HepG2 (cell line): ENCODE measurements around the gene SLC38A2. TPM values are rescaled to one million over a fixed set of nuclear protein-coding genes. Genes with fewer than 3 reads are reported as not detected.

Source experiments
- ARNTL ChIP-seq: sonication (generic); formaldehyde crosslinking; IDR thresholded peaks from 2 replicates; pipeline ENCODE4 v1.4.0; 2020; ENCODE audit warnings: mild to moderate bottlenecking, missing genetic modification reagents
- BRCA1 ChIP-seq: sonication (generic); formaldehyde crosslinking; IDR thresholded peaks from 2 replicates; pipeline ENCODE4 v1.4.0; 2020; ENCODE audit warnings: missing genetic modification reagents
- CBX1 ChIP-seq: IDR thresholded peaks from one replicate; pipeline ENCODE4 v1.6.1; 2016; ENCODE audit warnings: antibody characterized with exemption, low read depth
- DPF2 ChIP-seq: sonication (generic); formaldehyde crosslinking; IDR thresholded peaks from 2 replicates; pipeline ENCODE4 v1.4.0; 2020; ENCODE audit warnings: mild to moderate bottlenecking, low read depth, missing genetic modification reagents, borderline replicate concordance
- EED ChIP-seq: sonication (generic); formaldehyde crosslinking; IDR thresholded peaks from 2 replicates; pipeline ENCODE4 v1.5.0; 2020; ENCODE audit warnings: mild to moderate bottlenecking, missing genetic modification reagents
- MEF2D ChIP-seq: sonication (generic); formaldehyde crosslinking; IDR thresholded peaks from 2 replicates; pipeline ENCODE4 v1.5.1; 2020; ENCODE audit warnings: mild to moderate bottlenecking, missing genetic modification reagents
- NCOA2 ChIP-seq: sonication (generic); formaldehyde crosslinking; IDR thresholded peaks from 2 replicates; pipeline ENCODE4 v1.8.0; 2022; ENCODE audit warnings: inconsistent platforms
- PLRG1 ChIP-seq: fragments of 450-650 bp; conservative IDR thresholded peaks from 2 replicates; pipeline ENCODE4 v1.6.1; 2016
- SETDB1 ChIP-seq: sonication (generic); formaldehyde crosslinking; IDR thresholded peaks from 2 replicates; pipeline ENCODE4 v1.5.1; 2020; ENCODE audit warnings: missing genetic modification reagents, mild to moderate bottlenecking, borderline replicate concordance
- SP140L ChIP-seq: sonication (generic); formaldehyde crosslinking; IDR thresholded peaks from 2 replicates; pipeline ENCODE4 v1.4.0; 2020; ENCODE audit warnings: missing genetic modification reagents, borderline replicate concordance
- ZC3H4 ChIP-seq: sonication (generic); formaldehyde crosslinking; IDR thresholded peaks from 2 replicates; pipeline ENCODE4 v1.4.0; 2020; ENCODE audit warnings: missing genetic modification reagents, borderline replicate concordance
- ZNF224 ChIP-seq: sonication (generic); formaldehyde crosslinking; IDR thresholded peaks from 2 replicates; pipeline ENCODE4 v1.5.0; 2020; ENCODE audit warnings: mild to moderate bottlenecking, missing genetic modification reagents
- polyA plus RNA-seq, 8 experiments: library from polyadenylated mRNA; depleted of rRNA in 3 of 8; stranded (reverse) in 7 of 8; unstranded in 1 of 8; fragments of >200 nt; fragmentation: Illumina TruSeq in 4 of 8; extraction: Trizol in 4 of 8; gene quantifications; 2 replicates each; pipeline versions ENCODE4 v1.2.1 to v1.2.3, GENCODE V29; 2011 to 2016; ENCODE audit warnings: low read depth in 4 of 8, missing spikeins in 1 of 8, mixed read lengths in 1 of 8; ENCODE audit not compliant: insufficient read depth in 1 of 8
- total RNA-seq, 5 experiments: library from RNA; depleted of rRNA; stranded (reverse); fragments of >200 nt; fragmentation: Illumina TruSeq; extraction: Trizol; gene quantifications; 2 replicates each; pipeline ENCODE4 v1.2.3, GENCODE V29; 2016; ENCODE audit warnings: low read depth in 1 of 5
- TF ChIP-seq, protein P1 (sequence below): sonication (generic); formaldehyde crosslinking; IDR thresholded peaks from 2 replicates; pipeline ENCODE4 v1.4.0; 2020; ENCODE audit warnings: mild to moderate bottlenecking, missing genetic modification reagents
- TF ChIP-seq, protein P2 (sequence below): sonication (generic); formaldehyde crosslinking; IDR thresholded peaks from 2 replicates; pipeline ENCODE4 v1.9.0; 2021; ENCODE audit warnings: missing genetic modification reagents, mild to moderate bottlenecking, borderline replicate concordance
- TF ChIP-seq, protein P3 (sequence below): sonication (generic); formaldehyde crosslinking; IDR thresholded peaks from 2 replicates; pipeline ENCODE4 v1.9.0; 2022; ENCODE audit warnings: low read depth, missing genetic modification reagents
- TF ChIP-seq, protein P4 (sequence below), 2 experiments: IDR thresholded peaks; 2 replicates each; pipeline ENCODE4 v1.6.1; 2011 to 2012; ENCODE audit warnings: low read length in 2 of 2, borderline replicate concordance in 1 of 2, low read depth in 1 of 2, mild to moderate bottlenecking in 1 of 2, moderate library complexity in 1 of 2
- TF ChIP-seq, protein P5 (sequence below): sonication (generic); formaldehyde crosslinking; IDR thresholded peaks from 2 replicates; pipeline ENCODE4; 2020; ENCODE audit warnings: missing genetic modification reagents, mild to moderate bottlenecking, borderline replicate concordance
- TF ChIP-seq, protein P6 (sequence below): sonication (generic); formaldehyde crosslinking; IDR thresholded peaks from 2 replicates; pipeline ENCODE4 v1.4.0; 2020; ENCODE audit warnings: mild to moderate bottlenecking, low read depth, missing genetic modification reagents

SLC38A2 gene
- total and polyA plus RNA-seq, 2 of the 13 experiments (the other 11 are each of a cell fraction or from before 2014, with no cell fraction given) = 368 to 880 TPM

DNA sequence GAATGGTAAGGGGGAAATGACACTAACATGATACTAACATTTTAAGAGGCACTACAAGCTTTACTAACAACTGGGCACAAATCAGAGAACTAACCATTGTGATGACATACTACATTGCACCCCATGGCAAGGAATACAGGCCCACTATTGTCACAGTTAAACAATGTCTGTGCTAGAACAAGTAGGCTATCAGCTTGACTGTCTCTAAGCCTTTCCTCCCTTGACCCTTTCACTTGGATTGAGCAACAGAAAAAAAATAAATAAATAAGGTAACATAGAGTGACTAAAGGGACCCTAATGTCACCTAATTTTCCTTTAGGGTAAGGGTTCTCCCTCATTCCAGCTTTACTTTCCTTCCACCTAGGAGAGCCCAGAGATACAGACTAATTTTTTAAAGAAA is 4.4 kb downstream of the SLC38A2 start (continued):
- TF ChIP-seq, protein P1, sequence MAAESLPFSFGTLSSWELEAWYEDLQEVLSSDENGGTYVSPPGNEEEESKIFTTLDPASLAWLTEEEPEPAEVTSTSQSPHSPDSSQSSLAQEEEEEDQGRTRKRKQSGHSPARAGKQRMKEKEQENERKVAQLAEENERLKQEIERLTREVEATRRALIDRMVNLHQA (CRISPR knock-in tag) = no peak
- TF ChIP-seq, protein P2, sequence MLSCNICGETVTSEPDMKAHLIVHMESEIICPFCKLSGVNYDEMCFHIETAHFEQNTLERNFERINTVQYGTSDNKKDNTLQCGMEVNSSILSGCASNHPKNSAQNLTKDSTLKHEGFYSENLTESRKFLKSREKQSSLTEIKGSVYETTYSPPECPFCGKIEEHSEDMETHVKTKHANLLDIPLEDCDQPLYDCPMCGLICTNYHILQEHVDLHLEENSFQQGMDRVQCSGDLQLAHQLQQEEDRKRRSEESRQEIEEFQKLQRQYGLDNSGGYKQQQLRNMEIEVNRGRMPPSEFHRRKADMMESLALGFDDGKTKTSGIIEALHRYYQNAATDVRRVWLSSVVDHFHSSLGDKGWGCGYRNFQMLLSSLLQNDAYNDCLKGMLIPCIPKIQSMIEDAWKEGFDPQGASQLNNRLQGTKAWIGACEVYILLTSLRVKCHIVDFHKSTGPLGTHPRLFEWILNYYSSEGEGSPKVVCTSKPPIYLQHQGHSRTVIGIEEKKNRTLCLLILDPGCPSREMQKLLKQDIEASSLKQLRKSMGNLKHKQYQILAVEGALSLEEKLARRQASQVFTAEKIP (CRISPR knock-in tag) = no peak
- TF ChIP-seq BRCA1 (CRISPR knock-in tag) (no peak), ZC3H4 (CRISPR knock-in tag) (no peak), MEF2D (no peak), EED (CRISPR knock-in tag) (no peak), ARNTL (no peak), PLRG1 (no peak), DPF2 (no peak), ZNF224 (no peak), CBX1 (no peak), SETDB1 (CRISPR knock-in tag) (no peak), NCOA2 (no peak), SP140L (CRISPR knock-in tag) (no peak)
- TF ChIP-seq, protein P3, sequence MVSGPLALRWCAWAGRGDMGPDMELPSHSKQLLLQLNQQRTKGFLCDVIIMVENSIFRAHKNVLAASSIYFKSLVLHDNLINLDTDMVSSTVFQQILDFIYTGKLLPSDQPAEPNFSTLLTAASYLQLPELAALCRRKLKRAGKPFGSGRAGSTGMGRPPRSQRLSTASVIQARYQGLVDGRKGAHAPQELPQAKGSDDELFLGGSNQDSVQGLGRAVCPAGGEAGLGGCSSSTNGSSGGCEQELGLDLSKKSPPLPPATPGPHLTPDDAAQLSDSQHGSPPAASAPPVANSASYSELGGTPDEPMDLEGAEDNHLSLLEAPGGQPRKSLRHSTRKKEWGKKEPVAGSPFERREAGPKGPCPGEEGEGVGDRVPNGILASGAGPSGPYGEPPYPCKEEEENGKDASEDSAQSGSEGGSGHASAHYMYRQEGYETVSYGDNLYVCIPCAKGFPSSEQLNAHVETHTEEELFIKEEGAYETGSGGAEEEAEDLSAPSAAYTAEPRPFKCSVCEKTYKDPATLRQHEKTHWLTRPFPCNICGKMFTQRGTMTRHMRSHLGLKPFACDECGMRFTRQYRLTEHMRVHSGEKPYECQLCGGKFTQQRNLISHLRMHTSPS (CRISPR knock-in tag) = no peak
- TF ChIP-seq, protein P4, sequence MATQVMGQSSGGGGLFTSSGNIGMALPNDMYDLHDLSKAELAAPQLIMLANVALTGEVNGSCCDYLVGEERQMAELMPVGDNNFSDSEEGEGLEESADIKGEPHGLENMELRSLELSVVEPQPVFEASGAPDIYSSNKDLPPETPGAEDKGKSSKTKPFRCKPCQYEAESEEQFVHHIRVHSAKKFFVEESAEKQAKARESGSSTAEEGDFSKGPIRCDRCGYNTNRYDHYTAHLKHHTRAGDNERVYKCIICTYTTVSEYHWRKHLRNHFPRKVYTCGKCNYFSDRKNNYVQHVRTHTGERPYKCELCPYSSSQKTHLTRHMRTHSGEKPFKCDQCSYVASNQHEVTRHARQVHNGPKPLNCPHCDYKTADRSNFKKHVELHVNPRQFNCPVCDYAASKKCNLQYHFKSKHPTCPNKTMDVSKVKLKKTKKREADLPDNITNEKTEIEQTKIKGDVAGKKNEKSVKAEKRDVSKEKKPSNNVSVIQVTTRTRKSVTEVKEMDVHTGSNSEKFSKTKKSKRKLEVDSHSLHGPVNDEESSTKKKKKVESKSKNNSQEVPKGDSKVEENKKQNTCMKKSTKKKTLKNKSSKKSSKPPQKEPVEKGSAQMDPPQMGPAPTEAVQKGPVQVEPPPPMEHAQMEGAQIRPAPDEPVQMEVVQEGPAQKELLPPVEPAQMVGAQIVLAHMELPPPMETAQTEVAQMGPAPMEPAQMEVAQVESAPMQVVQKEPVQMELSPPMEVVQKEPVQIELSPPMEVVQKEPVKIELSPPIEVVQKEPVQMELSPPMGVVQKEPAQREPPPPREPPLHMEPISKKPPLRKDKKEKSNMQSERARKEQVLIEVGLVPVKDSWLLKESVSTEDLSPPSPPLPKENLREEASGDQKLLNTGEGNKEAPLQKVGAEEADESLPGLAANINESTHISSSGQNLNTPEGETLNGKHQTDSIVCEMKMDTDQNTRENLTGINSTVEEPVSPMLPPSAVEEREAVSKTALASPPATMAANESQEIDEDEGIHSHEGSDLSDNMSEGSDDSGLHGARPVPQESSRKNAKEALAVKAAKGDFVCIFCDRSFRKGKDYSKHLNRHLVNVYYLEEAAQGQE (IDR thresholded peaks at IDR 0.05; ENCODE audit: borderline replicate concordance in 1 of 2, low read depth in 1 of 2, low read length in 2 of 2) = 0 out of 4 replicates have a peak, but pooled peaks of 1 of the 2 experiments have one; percentile 4
- TF ChIP-seq, protein P5, sequence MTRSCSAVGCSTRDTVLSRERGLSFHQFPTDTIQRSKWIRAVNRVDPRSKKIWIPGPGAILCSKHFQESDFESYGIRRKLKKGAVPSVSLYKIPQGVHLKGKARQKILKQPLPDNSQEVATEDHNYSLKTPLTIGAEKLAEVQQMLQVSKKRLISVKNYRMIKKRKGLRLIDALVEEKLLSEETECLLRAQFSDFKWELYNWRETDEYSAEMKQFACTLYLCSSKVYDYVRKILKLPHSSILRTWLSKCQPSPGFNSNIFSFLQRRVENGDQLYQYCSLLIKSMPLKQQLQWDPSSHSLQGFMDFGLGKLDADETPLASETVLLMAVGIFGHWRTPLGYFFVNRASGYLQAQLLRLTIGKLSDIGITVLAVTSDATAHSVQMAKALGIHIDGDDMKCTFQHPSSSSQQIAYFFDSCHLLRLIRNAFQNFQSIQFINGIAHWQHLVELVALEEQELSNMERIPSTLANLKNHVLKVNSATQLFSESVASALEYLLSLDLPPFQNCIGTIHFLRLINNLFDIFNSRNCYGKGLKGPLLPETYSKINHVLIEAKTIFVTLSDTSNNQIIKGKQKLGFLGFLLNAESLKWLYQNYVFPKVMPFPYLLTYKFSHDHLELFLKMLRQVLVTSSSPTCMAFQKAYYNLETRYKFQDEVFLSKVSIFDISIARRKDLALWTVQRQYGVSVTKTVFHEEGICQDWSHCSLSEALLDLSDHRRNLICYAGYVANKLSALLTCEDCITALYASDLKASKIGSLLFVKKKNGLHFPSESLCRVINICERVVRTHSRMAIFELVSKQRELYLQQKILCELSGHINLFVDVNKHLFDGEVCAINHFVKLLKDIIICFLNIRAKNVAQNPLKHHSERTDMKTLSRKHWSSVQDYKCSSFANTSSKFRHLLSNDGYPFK (CRISPR knock-in tag) = no peak
- TF ChIP-seq, protein P6, sequence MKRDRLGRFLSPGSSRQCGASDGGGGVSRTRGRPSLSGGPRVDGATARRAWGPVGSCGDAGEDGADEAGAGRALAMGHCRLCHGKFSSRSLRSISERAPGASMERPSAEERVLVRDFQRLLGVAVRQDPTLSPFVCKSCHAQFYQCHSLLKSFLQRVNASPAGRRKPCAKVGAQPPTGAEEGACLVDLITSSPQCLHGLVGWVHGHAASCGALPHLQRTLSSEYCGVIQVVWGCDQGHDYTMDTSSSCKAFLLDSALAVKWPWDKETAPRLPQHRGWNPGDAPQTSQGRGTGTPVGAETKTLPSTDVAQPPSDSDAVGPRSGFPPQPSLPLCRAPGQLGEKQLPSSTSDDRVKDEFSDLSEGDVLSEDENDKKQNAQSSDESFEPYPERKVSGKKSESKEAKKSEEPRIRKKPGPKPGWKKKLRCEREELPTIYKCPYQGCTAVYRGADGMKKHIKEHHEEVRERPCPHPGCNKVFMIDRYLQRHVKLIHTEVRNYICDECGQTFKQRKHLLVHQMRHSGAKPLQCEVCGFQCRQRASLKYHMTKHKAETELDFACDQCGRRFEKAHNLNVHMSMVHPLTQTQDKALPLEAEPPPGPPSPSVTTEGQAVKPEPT (CRISPR knock-in tag) = no peak
